ENCODE measurements around the gene KRT34. TPM values are rescaled to one million over a fixed set of nuclear protein-coding genes. Genes with fewer than 3 reads are reported as not detected.

KRT34 gene
- total RNA-seq, 5 donors from 2014 or later (not counting 1 experiment from before 2014, with no cell fraction given) = not detected

DNA sequence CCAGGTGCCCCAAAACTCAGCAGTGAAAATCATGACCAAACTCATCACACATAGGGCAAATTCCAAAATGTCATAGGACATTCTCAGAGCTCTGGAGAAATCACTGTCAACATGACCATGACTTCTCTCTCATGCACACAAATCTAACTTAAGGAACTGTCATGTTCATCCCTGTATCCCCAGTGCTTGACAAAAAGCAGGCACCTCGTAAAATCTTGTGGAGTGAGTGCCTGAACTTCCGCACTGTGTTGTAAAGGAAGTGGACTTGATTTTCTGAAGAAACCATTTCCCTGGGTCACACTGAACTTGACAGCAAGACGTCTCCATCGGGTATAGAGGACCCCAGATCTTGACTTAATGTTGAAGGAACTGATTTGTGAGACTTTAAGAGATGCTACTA is 39.5 kb upstream of the KRT34 start:
- Mint-ChIP-seq H3K27me3 (no peaks in the 10 kb centered on the region), H3K4me3 (no peak overlapping the region), H3K9me3 (no peaks in the 10 kb centered on the region), H3K4me1 (peaks cover 11 to 25% (median 14%) of the 10 kb centered on the region in 3 donors), H3K36me3 (no peaks in the 10 kb centered on the region), H3K27ac (no peak overlapping the region)
- H3K27me3 ChIP-seq (replicated peaks in 1 of 2; ENCODE audit: control insufficient read depth in 2 of 2, extremely low read depth in 1 of 2, insufficient read depth in 2 of 2, low read length in 1 of 2) = peaks cover 0 to 7% of the 10 kb centered on the region in 2 experiments
- WGBS (ENCODE audit: insufficient coverage) = 82% methylated on average over 4 of the region's 4 CpGs
- H3K4me3 ChIP-seq (ENCODE audit: control insufficient read depth in 1 of 2, extremely low read depth in 1 of 2, low read length in 1 of 2) = no peak overlapping the region
- ATAC-seq (replicated peaks in 1 of 4) = no peak
- H3K4me1 ChIP-seq (ENCODE audit: control insufficient read depth in 1 of 2, extremely low read depth in 1 of 2, insufficient read depth in 2 of 2, low read length in 2 of 2) = peaks cover 0 to 6% of the 10 kb centered on the region in 2 experiments
- no peak overlapping the region for H3K27ac ChIP-seq (ENCODE audit: low read length)
- H3K9me3 ChIP-seq = no peaks in the 10 kb centered on the region
- CTCF ChIA-PET = no interaction called here
- no peak for DNase-seq
- POLR2A ChIA-PET = no interaction called here
- no peaks in the 10 kb centered on the region for H3K36me3 ChIP-seq (ENCODE audit: control insufficient read depth in 2 of 2, extremely low read depth in 1 of 2, insufficient read depth in 1 of 2, low read length in 1 of 2)

DNA sequence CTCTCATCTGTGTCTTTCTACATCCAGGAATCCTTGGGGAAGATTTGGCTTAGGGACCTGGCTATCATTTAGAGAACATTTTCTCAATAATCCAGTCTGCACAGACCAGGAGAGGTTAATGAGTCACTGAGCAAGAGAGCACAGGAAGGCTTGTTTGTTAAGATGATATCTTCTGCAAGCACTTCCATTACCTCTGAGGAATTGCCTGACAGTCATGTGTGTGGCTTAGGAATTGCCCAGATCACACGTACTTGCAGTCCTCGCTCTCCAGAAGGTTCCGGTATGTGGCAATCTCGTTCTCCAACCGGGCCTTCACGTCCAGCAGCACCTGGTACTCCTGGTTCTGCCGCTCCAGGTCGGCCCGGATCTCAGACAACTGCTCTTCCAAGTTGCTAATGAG is 39.0 kb upstream of the KRT34 start:
- DNase-seq = no peak
- Histone ChIP-seq H3K27ac (ENCODE audit: low read length) (no peak overlapping the region), H3K27me3 (replicated peaks in 1 of 2; ENCODE audit: control insufficient read depth in 2 of 2, extremely low read depth in 1 of 2, insufficient read depth in 2 of 2, low read length in 1 of 2) (peaks cover 0 to 7% of the 10 kb centered on the region in 2 experiments), H3K36me3 (ENCODE audit: control insufficient read depth in 2 of 2, extremely low read depth in 1 of 2, insufficient read depth in 1 of 2, low read length in 1 of 2) (no peaks in the 10 kb centered on the region), H3K9me3 (no peaks in the 10 kb centered on the region), H3K4me1 (ENCODE audit: control insufficient read depth in 1 of 2, extremely low read depth in 1 of 2, insufficient read depth in 2 of 2, low read length in 2 of 2) (peaks cover 0 to 6% of the 10 kb centered on the region in 2 experiments), H3K4me3 (ENCODE audit: control insufficient read depth in 1 of 2, extremely low read depth in 1 of 2, low read length in 1 of 2) (no peak overlapping the region)
- ChIA-PET CTCF (no interaction called here), POLR2A (no interaction called here)
- ATAC-seq (replicated peaks in 1 of 4) = no peak
- 83% methylated on average over 2 of the region's 9 CpGs for WGBS (ENCODE audit: insufficient coverage)
- no peaks in the 10 kb centered on the region for H3K36me3 Mint-ChIP-seq
- H3K27me3 Mint-ChIP-seq = no peaks in the 10 kb centered on the region
- H3K4me3 Mint-ChIP-seq = no peak overlapping the region
- no peaks in the 10 kb centered on the region for H3K9me3 Mint-ChIP-seq
- no peak overlapping the region for H3K27ac Mint-ChIP-seq
- peaks cover 11 to 25% (median 16%) of the 10 kb centered on the region in 3 donors for H3K4me1 Mint-ChIP-seq

DNA sequence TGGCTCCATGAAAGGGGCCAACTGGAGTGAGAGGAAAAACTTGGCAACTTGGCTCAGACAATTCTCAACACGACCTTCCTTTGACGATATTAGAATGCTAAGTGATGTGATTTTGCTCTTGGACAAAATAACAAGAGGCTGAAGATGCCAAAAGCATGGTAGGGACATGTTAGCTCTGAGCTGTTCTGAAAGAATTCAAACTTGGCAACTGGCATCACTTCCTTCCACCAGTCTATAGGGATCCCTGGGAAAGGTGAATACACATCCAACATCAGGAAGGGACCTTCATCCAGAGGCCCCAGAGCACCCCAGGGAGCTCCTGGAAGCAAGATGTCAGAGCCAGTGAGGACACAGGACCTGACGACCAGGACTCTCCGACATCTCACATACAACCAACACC is 38.0 kb upstream of the KRT34 start:
- H3K9me3 ChIP-seq = no peaks in the 10 kb centered on the region
- H3K27ac ChIP-seq (ENCODE audit: low read length) = no peak overlapping the region
- ChIA-PET POLR2A (no interaction called here), CTCF (no interaction called here)
- H3K36me3 Mint-ChIP-seq = no peaks in the 10 kb centered on the region
- no peak overlapping the region for H3K27ac Mint-ChIP-seq
- peaks cover 0 to 7% of the 10 kb centered on the region in 2 experiments for H3K27me3 ChIP-seq (replicated peaks in 1 of 2; ENCODE audit: control insufficient read depth in 2 of 2, extremely low read depth in 1 of 2, insufficient read depth in 2 of 2, low read length in 1 of 2)
- H3K9me3 Mint-ChIP-seq = no peaks in the 10 kb centered on the region
- WGBS (ENCODE audit: insufficient coverage) = no CpG with 5 or more reads among the region's 4 CpGs
- peaks cover 11 to 25% (median 16%) of the 10 kb centered on the region in 3 donors for H3K4me1 Mint-ChIP-seq
- H3K4me3 Mint-ChIP-seq = no peak overlapping the region
- H3K4me1 ChIP-seq (ENCODE audit: control insufficient read depth in 1 of 2, extremely low read depth in 1 of 2, insufficient read depth in 2 of 2, low read length in 2 of 2) = peaks cover 0 to 6% of the 10 kb centered on the region in 2 experiments
- H3K4me3 ChIP-seq (ENCODE audit: control insufficient read depth in 1 of 2, extremely low read depth in 1 of 2, low read length in 1 of 2) = no peak overlapping the region
- H3K36me3 ChIP-seq (ENCODE audit: control insufficient read depth in 2 of 2, extremely low read depth in 1 of 2, insufficient read depth in 1 of 2, low read length in 1 of 2) = no peaks in the 10 kb centered on the region
- ATAC-seq (replicated peaks in 1 of 4) (no peak), DNase-seq (no peak)
- no peaks in the 10 kb centered on the region for H3K27me3 Mint-ChIP-seq

DNA sequence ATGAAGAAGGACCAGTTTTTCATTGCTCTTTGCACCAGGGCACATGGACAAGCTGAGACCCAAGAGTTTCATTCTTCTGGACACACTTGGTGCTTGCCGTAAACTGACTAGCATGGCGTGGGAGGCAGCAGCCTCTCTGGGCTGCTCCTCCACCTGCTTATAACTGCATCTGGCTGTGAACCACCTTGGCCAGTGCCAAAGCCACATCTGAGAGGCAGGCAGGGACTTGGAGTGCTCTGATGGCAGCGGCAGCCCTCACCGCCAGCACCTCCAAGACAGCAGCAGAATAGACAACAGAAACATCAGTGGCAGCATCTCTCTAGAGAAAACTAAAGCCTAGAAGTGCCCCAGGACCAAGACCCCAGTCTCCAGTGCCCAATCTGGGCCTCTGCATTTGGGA is 37.6 kb upstream of the KRT34 start:
- Histone ChIP-seq H3K4me3 (ENCODE audit: control insufficient read depth in 1 of 2, extremely low read depth in 1 of 2, low read length in 1 of 2) (no peak overlapping the region), H3K27me3 (replicated peaks in 1 of 2; ENCODE audit: control insufficient read depth in 2 of 2, extremely low read depth in 1 of 2, insufficient read depth in 2 of 2, low read length in 1 of 2) (peaks cover 0 to 7% of the 10 kb centered on the region in 2 experiments), H3K36me3 (ENCODE audit: control insufficient read depth in 2 of 2, extremely low read depth in 1 of 2, insufficient read depth in 1 of 2, low read length in 1 of 2) (no peaks in the 10 kb centered on the region), H3K4me1 (ENCODE audit: control insufficient read depth in 1 of 2, extremely low read depth in 1 of 2, insufficient read depth in 2 of 2, low read length in 2 of 2) (peaks cover 0 to 6% of the 10 kb centered on the region in 2 experiments), H3K9me3 (no peaks in the 10 kb centered on the region), H3K27ac (ENCODE audit: low read length) (no peak overlapping the region)
- Mint-ChIP-seq H3K4me1 (peaks cover 11 to 25% (median 16%) of the 10 kb centered on the region in 3 donors), H3K27ac (no peak overlapping the region), H3K9me3 (no peaks in the 10 kb centered on the region), H3K4me3 (no peak overlapping the region), H3K27me3 (no peaks in the 10 kb centered on the region), H3K36me3 (no peaks in the 10 kb centered on the region)
- WGBS (ENCODE audit: insufficient coverage) = 53% methylated on average over 4 of the region's 4 CpGs
- DNase-seq = peak in 5 of 35 experiments; percentile 4 to 45 (median 22)
- ChIA-PET CTCF (no interaction called here), POLR2A (no interaction called here)
- peak in 1 of 4 experiments; percentile 47 for ATAC-seq (replicated peaks in 1 of 4)

DNA sequence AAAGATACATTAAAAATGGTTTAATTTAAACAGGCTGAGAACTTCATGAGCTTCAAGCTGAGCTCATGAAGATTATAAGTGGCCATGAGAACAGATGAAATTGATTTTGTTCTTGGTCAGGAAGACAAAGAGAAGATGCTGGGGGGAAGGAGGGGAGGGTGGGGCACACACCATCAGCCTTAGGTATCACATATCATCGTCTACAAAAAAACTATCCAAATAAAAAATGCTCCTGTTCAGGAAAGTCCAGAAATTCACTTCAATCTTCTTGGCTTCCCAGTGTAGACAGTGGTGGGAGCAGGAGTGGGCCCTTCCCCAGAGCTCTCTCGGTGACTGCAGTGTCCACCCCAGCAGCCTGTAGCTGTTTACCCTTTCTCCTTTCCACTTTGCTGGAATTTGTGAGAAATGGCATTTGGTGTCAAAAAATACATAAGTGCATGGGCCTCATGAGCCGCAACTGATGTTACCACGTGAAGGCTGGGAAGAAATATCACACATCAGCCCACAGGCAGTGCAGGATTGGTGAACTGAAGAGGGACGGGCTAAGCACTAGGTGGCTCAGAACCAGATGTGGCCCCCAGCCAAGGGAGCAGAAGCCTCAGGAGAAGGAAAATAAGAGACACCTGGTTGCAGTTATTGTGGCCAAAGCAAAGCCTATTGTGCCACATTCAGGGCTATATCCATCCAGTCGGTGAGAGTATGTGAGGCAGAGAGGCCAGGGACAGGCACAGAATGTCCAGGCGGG is 36.2 kb upstream of the KRT34 start:
- H3K9me3 Mint-ChIP-seq = no peaks in the 10 kb centered on the region
- no peaks in the 10 kb centered on the region for H3K9me3 ChIP-seq
- peaks cover 11 to 25% (median 16%) of the 10 kb centered on the region in 3 donors for H3K4me1 Mint-ChIP-seq
- H3K27me3 Mint-ChIP-seq = peaks cover 3% of the 10 kb centered on the region in 2 donors
- ATAC-seq (replicated peaks in 1 of 4) (no peak), DNase-seq (no peak)
- no peak overlapping the region for H3K4me3 ChIP-seq (ENCODE audit: control insufficient read depth in 1 of 2, extremely low read depth in 1 of 2, low read length in 1 of 2)
- H3K36me3 Mint-ChIP-seq = no peaks in the 10 kb centered on the region
- H3K27ac Mint-ChIP-seq = no peak overlapping the region
- ChIA-PET POLR2A (no interaction called here), CTCF (interaction anchor here in 1 of 2 donors (0.7 to 1.2 kb wide), 2 partner anchors 15 to 131 kb away, joined by 3 to 4 read pairs; no protein-coding TSS in a partner anchor)
- H3K27ac ChIP-seq (ENCODE audit: low read length) = no peak overlapping the region
- H3K36me3 ChIP-seq (ENCODE audit: control insufficient read depth in 2 of 2, extremely low read depth in 1 of 2, insufficient read depth in 1 of 2, low read length in 1 of 2) = no peaks in the 10 kb centered on the region
- 89% methylated on average over 3 of the region's 7 CpGs for WGBS (ENCODE audit: insufficient coverage)
- peaks cover 0 to 2% of the 10 kb centered on the region in 2 experiments for H3K27me3 ChIP-seq (replicated peaks in 1 of 2; ENCODE audit: control insufficient read depth in 2 of 2, extremely low read depth in 1 of 2, insufficient read depth in 2 of 2, low read length in 1 of 2)
- no peak overlapping the region for H3K4me3 Mint-ChIP-seq
- peaks cover 0 to 6% of the 10 kb centered on the region in 2 experiments for H3K4me1 ChIP-seq (ENCODE audit: control insufficient read depth in 1 of 2, extremely low read depth in 1 of 2, insufficient read depth in 2 of 2, low read length in 2 of 2)

DNA sequence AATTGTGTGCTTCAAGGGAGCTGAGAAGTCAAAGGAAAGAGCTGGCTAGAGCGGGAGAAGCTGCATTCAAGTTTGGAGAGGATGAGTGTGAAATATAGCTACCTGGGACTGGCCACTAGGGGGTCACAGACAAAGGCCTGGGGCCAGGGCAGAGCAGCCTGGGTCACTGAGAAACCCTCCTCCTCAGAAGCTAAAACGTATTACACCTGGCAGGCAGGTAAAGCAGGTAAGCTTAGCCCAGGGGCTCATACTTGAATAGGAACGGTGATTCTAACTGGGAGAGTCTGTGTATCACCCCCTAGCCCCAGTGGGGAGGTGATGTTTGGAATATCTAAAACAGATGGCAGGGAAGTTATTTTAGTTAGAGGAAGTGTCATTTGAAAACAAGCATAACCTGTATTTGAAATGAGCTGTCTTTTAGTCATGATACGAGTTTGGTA is 35.5 kb upstream of the KRT34 start:
- CTCF ChIA-PET = interaction anchor here in 1 of 2 donors (0.5 to 1.2 kb wide), 3 partner anchors 14 to 132 kb away, joined by 3 to 4 read pairs (median 3); no protein-coding TSS in a partner anchor
- H3K4me3 Mint-ChIP-seq = no peak overlapping the region

More for the DNA sequence above, 35.5 kb upstream of the KRT34 start:
- POLR2A ChIA-PET = no interaction called here
- Mint-ChIP-seq H3K27me3 (peaks cover 3% of the 10 kb centered on the region in 2 donors), H3K36me3 (no peaks in the 10 kb centered on the region), H3K9me3 (no peaks in the 10 kb centered on the region), H3K27ac (no peak overlapping the region), H3K4me1 (peaks cover 11 to 25% (median 16%) of the 10 kb centered on the region in 3 donors)
- Histone ChIP-seq H3K27ac (ENCODE audit: low read length) (no peak overlapping the region), H3K4me1 (ENCODE audit: control insufficient read depth in 1 of 2, extremely low read depth in 1 of 2, insufficient read depth in 2 of 2, low read length in 2 of 2) (peaks cover 0 to 6% of the 10 kb centered on the region in 2 experiments), H3K9me3 (no peaks in the 10 kb centered on the region), H3K27me3 (replicated peaks in 1 of 2; ENCODE audit: control insufficient read depth in 2 of 2, extremely low read depth in 1 of 2, insufficient read depth in 2 of 2, low read length in 1 of 2) (peaks cover 0 to 2% of the 10 kb centered on the region in 2 experiments), H3K36me3 (ENCODE audit: control insufficient read depth in 2 of 2, extremely low read depth in 1 of 2, insufficient read depth in 1 of 2, low read length in 1 of 2) (no peaks in the 10 kb centered on the region), H3K4me3 (ENCODE audit: control insufficient read depth in 1 of 2, extremely low read depth in 1 of 2, low read length in 1 of 2) (no peak overlapping the region)
- DNase-seq (peak in 1 of 35 experiments; percentile 10), ATAC-seq (replicated peaks in 1 of 4) (no peak)
- WGBS (ENCODE audit: insufficient coverage) = 80% methylated on average over 1 of the region's 4 CpGs

Measured in T-cell (primary cell).